ENCODE data around the gene ESPL1. TPM values are rescaled to one million over a fixed set of nuclear protein-coding genes. Genes with fewer than 3 reads are reported as not detected.

The ESPL1 gene
- total RNA-seq, 1 experiment from 2014 or later, result 11.3 TPM

- DNase-seq (ENCODE audit: low read depth), result no peak
These were observed 68.1 kb downstream of the ESPL1 start, which contains the start of gene SP7 for GRCh38 chr12:53336181-53336681. TSS of gene SP7 (minus strand) at chr12:53336354. CDS start at chr12:53335646, 708 bp downstream.

- no peak for DNase-seq (ENCODE audit: low read depth)
These were observed 69.9 kb downstream of the ESPL1 start for GRCh38 chr12:53338017-53338416.

GRCh38 chr12:53338916-53339315, 70.8 kb downstream of the ESPL1 start:
- DNase-seq (ENCODE audit: low read depth), result no peak

- peak; percentile 28 for DNase-seq (ENCODE audit: low read depth)
These were observed 72.3 kb downstream of the ESPL1 start for GRCh38 chr12:53340398-53340797.

Other genes with a start within 250 kb of the ESPL1 start
- 6.1 and 10.5 TPM in 2 replicates for gene TNS2, start 218.2 kb upstream of the ESPL1 start, total RNA-seq (2014; rRNA removed; shearing (Covaris generic))
- gene SPRYD3, start 188.9 kb upstream of the ESPL1 start, total RNA-seq (2014; rRNA removed; shearing (Covaris generic)), result 10.6 and 16.7 TPM in 2 replicates
- gene IGFBP6, start 170.6 kb upstream of the ESPL1 start, total RNA-seq (2014; rRNA removed; shearing (Covaris generic)), result 103 and 132 TPM in 2 replicates
- not detected in 2 replicates for gene SOAT2, start 164.8 kb upstream of the ESPL1 start, total RNA-seq (2014; rRNA removed; shearing (Covaris generic))
- gene ZNF740, start 87.6 kb upstream of the ESPL1 start, total RNA-seq (2014; rRNA removed; shearing (Covaris generic)), result 6.6 and 8.6 TPM in 2 replicates
- gene CSAD, start 87.4 kb upstream of the ESPL1 start, total RNA-seq (2014; rRNA removed; shearing (Covaris generic)), result 1.8 and 5.3 TPM in 2 replicates
- 0.96 and 1.1 TPM in 2 replicates for gene ITGB7, start 61.0 kb upstream of the ESPL1 start, total RNA-seq (2014; rRNA removed; shearing (Covaris generic))
- gene RARG, start 36.1 kb upstream of the ESPL1 start, total RNA-seq (2014; rRNA removed; shearing (Covaris generic)), result 11.1 and 13.8 TPM in 2 replicates
- gene PFDN5, start 27.2 kb downstream of the ESPL1 start, total RNA-seq (2014; rRNA removed; shearing (Covaris generic)), result 480 and 497 TPM in 2 replicates
- 55.9 and 60.0 TPM in 2 replicates for gene MYG1, start 31.4 kb downstream of the ESPL1 start, total RNA-seq (2014; rRNA removed; shearing (Covaris generic))
- 43.9 and 56.0 TPM in 2 replicates for gene AAAS, start 53.3 kb downstream of the ESPL1 start, total RNA-seq (2014; rRNA removed; shearing (Covaris generic))
- not detected in 2 replicates for gene SP7, start 68.1 kb downstream of the ESPL1 start, total RNA-seq (2014; rRNA removed; shearing (Covaris generic))
- 29.3 and 35.2 TPM in 2 replicates for gene SP1, start 111.9 kb downstream of the ESPL1 start, total RNA-seq (2014; rRNA removed; shearing (Covaris generic))
- gene AMHR2, start 155.6 kb downstream of the ESPL1 start, total RNA-seq (2014; rRNA removed; shearing (Covaris generic)), result not detected in 2 replicates
- gene PRR13, start 173.4 kb downstream of the ESPL1 start, total RNA-seq (2014; rRNA removed; shearing (Covaris generic)), result 83.5 and 86.6 TPM in 2 replicates
- 132 and 135 TPM in 2 replicates for gene PCBP2, start 183.8 kb downstream of the ESPL1 start, total RNA-seq (2014; rRNA removed; shearing (Covaris generic))
- 8.1 and 9.1 TPM in 2 replicates for gene MAP3K12, start 231.2 kb downstream of the ESPL1 start, total RNA-seq (2014; rRNA removed; shearing (Covaris generic))
- gene TARBP2, start 233.0 kb downstream of the ESPL1 start, total RNA-seq (2014; rRNA removed; shearing (Covaris generic)), result 50.3 and 62.6 TPM in 2 replicates
- gene NPFF, start 239.2 kb downstream of the ESPL1 start, total RNA-seq (2014; rRNA removed; shearing (Covaris generic)), result not detected in 2 replicates

All from RPMI7951 (cell line).